HepG2 (cell line): ENCODE data around the gene DLEC1. TPM values are rescaled to one million over a fixed set of nuclear protein-coding genes. Genes with fewer than 3 reads are reported as not detected.

ENCODE experiments used
- BCL3 ChIP-seq: sonication (generic); formaldehyde crosslinking; IDR thresholded peaks from 2 replicates; pipeline ENCODE4 v1.5.1; 2020; ENCODE audit warnings: mild to moderate bottlenecking, missing genetic modification reagents, moderate library complexity
- CHCHD3 ChIP-seq: sonication (generic); formaldehyde crosslinking; IDR thresholded peaks from 2 replicates; pipeline ENCODE4 v1.8.0; 2022; ENCODE audit warnings: mild to moderate bottlenecking, missing genetic modification reagents, moderate library complexity
- DBP ChIP-seq: sonication (generic); formaldehyde crosslinking; IDR thresholded peaks from 2 replicates; pipeline ENCODE4 v1.4.0; 2020; ENCODE audit warnings: missing genetic modification reagents; ENCODE audit errors: not compliant biosample characterization
- HIC2 ChIP-seq: sonication (generic); formaldehyde crosslinking; IDR thresholded peaks from 2 replicates; pipeline ENCODE4 v1.9.0; 2022; ENCODE audit warnings: low read depth, missing genetic modification reagents
- HMG20A ChIP-seq: IDR thresholded peaks from 2 replicates; pipeline ENCODE4 v1.6.1; 2016; ENCODE audit warnings: borderline replicate concordance
- HNRNPUL1 ChIP-seq: fragments of 200-400 bp; formaldehyde crosslinking; IDR thresholded peaks from 2 replicates; pipeline ENCODE4 v1.6.1; 2017; ENCODE audit warnings: low read depth, mild to moderate bottlenecking, low read length, moderate library complexity
- ISX ChIP-seq: sonication (generic); formaldehyde crosslinking; conservative IDR thresholded peaks from 2 replicates; pipeline ENCODE4 v1.5.0; 2020; ENCODE audit warnings: missing genetic modification reagents
- MTF2 ChIP-seq: sonication (generic); formaldehyde crosslinking; IDR thresholded peaks from 2 replicates; pipeline ENCODE4 v1.5.0; 2020; ENCODE audit warnings: missing genetic modification reagents, borderline replicate concordance
- NR2C2 ChIP-seq: sonication (generic); formaldehyde crosslinking; IDR thresholded peaks from 2 replicates; pipeline ENCODE4 v1.4.0; 2020; ENCODE audit warnings: missing genetic modification reagents, mild to moderate bottlenecking, moderate library complexity, borderline replicate concordance
- PTBP1 ChIP-seq: fragments of 200-400 bp; formaldehyde crosslinking; IDR thresholded peaks from 2 replicates; pipeline ENCODE4 v1.6.1; 2018; ENCODE audit warnings: low read length, low read depth; ENCODE audit not compliant: poor library complexity, severe bottlenecking
- RAD51 ChIP-seq: fragments of 450-650 bp; IDR thresholded peaks from 2 replicates; pipeline ENCODE4 v1.6.1; 2016; ENCODE audit warnings: borderline replicate concordance
- RCOR2 ChIP-seq: IDR thresholded peaks from 2 replicates; pipeline ENCODE4 v1.6.1; 2016; ENCODE audit warnings: missing biosample characterization, missing genetic modification reagents
- SALL2 ChIP-seq: sonication (generic); formaldehyde crosslinking; IDR thresholded peaks from 2 replicates; pipeline ENCODE4 v1.8.1; 2023; ENCODE audit warnings: mild to moderate bottlenecking, missing genetic modification reagents, inconsistent platforms
- SNRNP70 ChIP-seq: fragments of 200-400 bp; formaldehyde crosslinking; IDR thresholded peaks from 2 replicates; pipeline ENCODE4 v1.6.1; 2017; ENCODE audit warnings: mild to moderate bottlenecking, low read depth, low read length, moderate library complexity
- THRA ChIP-seq: sonication (generic); formaldehyde crosslinking; IDR thresholded peaks from 2 replicates; pipeline ENCODE4 v1.4.0; 2020; ENCODE audit warnings: missing genetic modification reagents, borderline replicate concordance
- ZBED4 ChIP-seq: sonication (generic); formaldehyde crosslinking; IDR thresholded peaks from 2 replicates; pipeline ENCODE4 v1.4.0; 2020; ENCODE audit warnings: missing genetic modification reagents, borderline replicate concordance
- ZNF20 ChIP-seq: sonication (generic); formaldehyde crosslinking; IDR thresholded peaks from 2 replicates; pipeline ENCODE4 v1.4.0; 2020; ENCODE audit warnings: mild to moderate bottlenecking, moderate library complexity, missing genetic modification reagents
- ZNF205 ChIP-seq: IDR thresholded peaks from 2 replicates; pipeline ENCODE4 v1.6.1; 2018; ENCODE audit warnings: missing biosample characterization, missing genetic modification reagents
- ZNF557 ChIP-seq: sonication (generic); formaldehyde crosslinking; IDR thresholded peaks from 2 replicates; pipeline ENCODE4 v1.4.0; 2020; ENCODE audit warnings: missing genetic modification reagents
- ZNF788 ChIP-seq: sonication (generic); formaldehyde crosslinking; IDR thresholded peaks from 2 replicates; pipeline ENCODE4 v1.5.0; 2020; ENCODE audit warnings: mild to moderate bottlenecking, missing genetic modification reagents, borderline replicate concordance
- polyA plus RNA-seq, 8 experiments: library from polyadenylated mRNA; depleted of rRNA in 3 of 8; stranded (reverse) in 7 of 8; unstranded in 1 of 8; fragments of >200 nt; fragmentation: Illumina TruSeq in 4 of 8; extraction: Trizol in 4 of 8; gene quantifications; 2 replicates each; pipeline versions ENCODE4 v1.2.1 to v1.2.3, GENCODE V29; 2011 to 2016; ENCODE audit warnings: low read depth in 4 of 8, missing spikeins in 1 of 8, mixed read lengths in 1 of 8; ENCODE audit not compliant: insufficient read depth in 1 of 8
- total RNA-seq, 5 experiments: library from RNA; depleted of rRNA; stranded (reverse); fragments of >200 nt; fragmentation: Illumina TruSeq; extraction: Trizol; gene quantifications; 2 replicates each; pipeline ENCODE4 v1.2.3, GENCODE V29; 2016; ENCODE audit warnings: low read depth in 1 of 5

The DLEC1 gene
- total and polyA plus RNA-seq, 2 of the 13 experiments (the other 11 are each of a cell fraction or from before 2014, with no cell fraction given): 0.09 TPM; not detected in 1

- no peak for TF ChIP-seq HMG20A (CRISPR knock-in tag)
- no peak for TF ChIP-seq SNRNP70
- no peak for TF ChIP-seq RCOR2 (CRISPR knock-in tag)
- TF ChIP-seq SALL2: 0 out of 2 replicates have a peak, but pooled peaks have one; percentile 6
- TF ChIP-seq MTF2 (CRISPR knock-in tag): no peak; the same call in 1 of the 2 replicates
- no peak for TF ChIP-seq ZNF20
- no peak for TF ChIP-seq ZNF557 (CRISPR knock-in tag)
- TF ChIP-seq ISX (CRISPR knock-in tag): no peak
- peak; percentile 68 for TF ChIP-seq DBP
- TF ChIP-seq NR2C2 (CRISPR knock-in tag): peak; percentile 32
- no peak for TF ChIP-seq RAD51
- TF ChIP-seq THRA (CRISPR knock-in tag): no peak
- peak; percentile 40; the same call in 1 of the 2 replicates for TF ChIP-seq ZNF788
- no peak for TF ChIP-seq HIC2 (CRISPR knock-in tag)
- TF ChIP-seq PTBP1: no peak
- peak; percentile 84 for TF ChIP-seq BCL3 (CRISPR knock-in tag)
- TF ChIP-seq CHCHD3 (CRISPR knock-in tag): no peak
- TF ChIP-seq ZBED4: peak; percentile 10; the same call in 1 of the 2 replicates
- TF ChIP-seq HNRNPUL1: no peak
- TF ChIP-seq ZNF205 (CRISPR knock-in tag): no peak
Measured at GRCh38 chr3:38136777-38137614, 98.0 kb downstream of the DLEC1 start, which contains the start of gene ACAA1 (continued).
